OCI-LY1 (cell line): Measurements from ENCODE around the gene FIS1.
"Not testable (repeated sequence)": the region's sequence is repeated elsewhere in the genome, so short reads cannot be mapped to it uniquely, and the experiment has no call there.

Source experiments
- H2AFZ ChIP-seq: fragments of 200-600 bp; sonication (generic), shearing (Covaris generic); 2 replicates; pipeline ENCODE4 v1.6.0; 2014; ENCODE audit warnings: antibody characterized with exemption, mild to moderate bottlenecking, low read length
- H3F3A ChIP-seq: fragments of 200-600 bp; sonication (generic), shearing (Covaris generic); 2 replicates; pipeline ENCODE4 v1.6.0; 2014; ENCODE audit warnings: mild to moderate bottlenecking, antibody characterized with exemption, low read length, moderate library complexity; ENCODE audit not compliant: insufficient read depth
- H3K27ac ChIP-seq: fragments of 200-600 bp; sonication (generic); 2 replicates; pipeline ENCODE4 v1.5.1; 2014; ENCODE audit warnings: low read length, mixed run types, mild to moderate bottlenecking, low read depth; ENCODE audit not compliant: poor library complexity, severe bottlenecking
- H3K27me3 ChIP-seq: fragments of 200-600 bp; sonication (generic); 2 replicates; pipeline ENCODE4 v1.6.0; 2014; ENCODE audit warnings: antibody characterized with exemption, mild to moderate bottlenecking, low read length, moderate library complexity; ENCODE audit not compliant: insufficient read depth
- H3K36me3 ChIP-seq: fragments of 200-600 bp; sonication (generic); 2 replicates; pipeline ENCODE4 v1.6.1; 2014; ENCODE audit warnings: mild to moderate bottlenecking, antibody characterized with exemption, low read length, moderate library complexity, mixed read lengths; ENCODE audit not compliant: insufficient read depth
- H3K4me1 ChIP-seq: fragments of 200-600 bp; sonication (generic); 2 replicates; pipeline ENCODE4 v1.5.1; 2014; ENCODE audit warnings: mild to moderate bottlenecking, low read length, moderate library complexity; ENCODE audit not compliant: insufficient read depth, severe bottlenecking
- H3K4me2 ChIP-seq: fragments of 200-600 bp; sonication (generic), shearing (Covaris generic); 2 replicates; pipeline ENCODE4 v1.6.1; 2014; ENCODE audit warnings: low read length
- H3K4me3 ChIP-seq: fragments of 200-600 bp; sonication (generic); 2 replicates; pipeline ENCODE4 v1.5.1; 2014; ENCODE audit warnings: low read length, low read depth, mild to moderate bottlenecking, mixed read lengths; ENCODE audit not compliant: poor library complexity, severe bottlenecking
- H3K79me2 ChIP-seq: fragments of 200-600 bp; shearing (Covaris generic); 2 replicates; pipeline ENCODE4 v1.6.1; 2016; ENCODE audit warnings: mixed run types, low read length, mixed read lengths; ENCODE audit not compliant: insufficient read depth
- H3K9ac ChIP-seq: fragments of 200-600 bp; sonication (generic), shearing (Covaris generic); 2 replicates; pipeline ENCODE4 v1.6.1; 2014; ENCODE audit warnings: mild to moderate bottlenecking, low read length, mixed read lengths
- H3K9me2 ChIP-seq: fragments of 200-600 bp; sonication (generic), shearing (Covaris generic); 2 replicates; pipeline ENCODE4 v1.6.1; 2014; ENCODE audit warnings: low read depth, mild to moderate bottlenecking, low read length, mixed read lengths
- H3K9me3 ChIP-seq: fragments of 200-600 bp; shearing (Covaris generic); 2 replicates; pipeline ENCODE4 v1.6.1; 2014; ENCODE audit warnings: low read length, mixed read lengths
- H4K20me1 ChIP-seq: fragments of 200-600 bp; sonication (generic), shearing (Covaris generic); 2 replicates; pipeline ENCODE4 v1.6.0; 2016; ENCODE audit warnings: mild to moderate bottlenecking, low read length; ENCODE audit not compliant: insufficient read depth
- EZH2 ChIP-seq: fragments of 200-600 bp; sonication (generic), shearing (Covaris generic); IDR thresholded peaks from 2 replicates; pipeline ENCODE4 v1.8.0; 2017; ENCODE audit warnings: borderline replicate concordance, mixed run types, mild to moderate bottlenecking, antibody characterized with exemption, low read length, moderate library complexity, mixed read lengths
- TF ChIP-seq, protein P1 (sequence below): fragments of 200-600 bp; sonication (generic), shearing (Covaris generic); IDR thresholded peaks from 2 replicates; pipeline ENCODE4 v1.5.1; 2017; ENCODE audit warnings: mild to moderate bottlenecking, antibody characterized with exemption, low read length, moderate library complexity, mixed read lengths

FIS1 gene

DNA sequence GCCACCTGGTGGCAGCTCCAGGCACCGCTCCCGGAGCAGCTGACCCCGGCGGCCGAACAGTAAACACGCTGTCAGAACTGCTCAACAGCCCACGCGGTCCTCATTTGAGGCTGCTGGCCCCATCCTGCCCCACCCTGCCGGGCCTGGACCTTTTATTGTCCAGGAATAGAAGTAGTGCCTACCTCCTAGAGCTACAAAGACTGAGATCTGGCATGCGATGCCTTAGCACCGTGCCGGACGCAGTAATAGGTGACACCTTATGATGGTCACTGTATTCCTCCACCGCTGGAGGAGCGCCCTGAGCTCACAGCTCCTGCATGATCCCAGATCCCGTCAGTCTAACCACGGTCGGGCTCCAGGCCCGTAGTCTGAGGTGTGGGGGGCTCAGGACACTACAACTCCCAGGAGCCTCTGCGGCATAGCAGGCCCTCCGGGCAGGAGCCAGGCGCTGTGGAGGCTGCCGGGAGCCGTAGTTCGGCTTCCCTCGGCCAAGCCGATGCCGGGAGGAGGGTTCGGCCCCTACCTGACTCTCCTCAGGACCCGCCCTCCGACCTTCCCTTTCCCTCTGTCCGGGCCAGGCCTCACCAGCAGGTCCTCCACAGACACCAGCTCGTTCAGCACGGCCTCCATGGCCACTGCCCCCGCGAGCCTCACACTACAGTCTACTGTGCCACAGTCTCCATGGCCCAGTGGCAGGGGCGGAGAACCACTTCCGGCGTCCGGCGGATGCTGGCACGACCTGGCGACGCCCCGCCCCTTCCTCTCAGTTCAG is at the start of gene FIS1:
TSS of gene FIS1 (minus strand) at position 707 of the 772 bp plus-strand sequence. CDS start at position 630, 77 bp downstream.
- H3K9me2 ChIP-seq, result no peaks in the 10 kb centered on the region
- peak within 1 kb of the TSS; percentile 95 for H3K9ac ChIP-seq
- H3K79me2 ChIP-seq, result peaks cover 8% of the 10 kb centered on the region; the same call in 1 of the 2 replicates
- H3K27ac ChIP-seq, result peak within 1 kb of the TSS; percentile 71
- peak within 1 kb of the TSS; percentile 86 for H3K4me3 ChIP-seq
- H4K20me1 ChIP-seq, result no peaks in the 10 kb centered on the region
- peak within 1 kb of the TSS; percentile 86 for H3K4me2 ChIP-seq
- H3F3A ChIP-seq, result no peaks in the 10 kb centered on the region
- peaks cover 40% of the 10 kb centered on the region for H3K36me3 ChIP-seq
- no peaks in the 10 kb centered on the region for H3K9me3 ChIP-seq
- no peak within 1 kb of the TSS for H2AFZ ChIP-seq
- H3K27me3 ChIP-seq, result no peaks in the 10 kb centered on the region
- TF ChIP-seq EZH2, result no peak
- TF ChIP-seq, protein P1, sequence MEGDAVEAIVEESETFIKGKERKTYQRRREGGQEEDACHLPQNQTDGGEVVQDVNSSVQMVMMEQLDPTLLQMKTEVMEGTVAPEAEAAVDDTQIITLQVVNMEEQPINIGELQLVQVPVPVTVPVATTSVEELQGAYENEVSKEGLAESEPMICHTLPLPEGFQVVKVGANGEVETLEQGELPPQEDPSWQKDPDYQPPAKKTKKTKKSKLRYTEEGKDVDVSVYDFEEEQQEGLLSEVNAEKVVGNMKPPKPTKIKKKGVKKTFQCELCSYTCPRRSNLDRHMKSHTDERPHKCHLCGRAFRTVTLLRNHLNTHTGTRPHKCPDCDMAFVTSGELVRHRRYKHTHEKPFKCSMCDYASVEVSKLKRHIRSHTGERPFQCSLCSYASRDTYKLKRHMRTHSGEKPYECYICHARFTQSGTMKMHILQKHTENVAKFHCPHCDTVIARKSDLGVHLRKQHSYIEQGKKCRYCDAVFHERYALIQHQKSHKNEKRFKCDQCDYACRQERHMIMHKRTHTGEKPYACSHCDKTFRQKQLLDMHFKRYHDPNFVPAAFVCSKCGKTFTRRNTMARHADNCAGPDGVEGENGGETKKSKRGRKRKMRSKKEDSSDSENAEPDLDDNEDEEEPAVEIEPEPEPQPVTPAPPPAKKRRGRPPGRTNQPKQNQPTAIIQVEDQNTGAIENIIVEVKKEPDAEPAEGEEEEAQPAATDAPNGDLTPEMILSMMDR, result peak; percentile 99
- peaks cover 25% of the 10 kb centered on the region for H3K4me1 ChIP-seq

DNA sequence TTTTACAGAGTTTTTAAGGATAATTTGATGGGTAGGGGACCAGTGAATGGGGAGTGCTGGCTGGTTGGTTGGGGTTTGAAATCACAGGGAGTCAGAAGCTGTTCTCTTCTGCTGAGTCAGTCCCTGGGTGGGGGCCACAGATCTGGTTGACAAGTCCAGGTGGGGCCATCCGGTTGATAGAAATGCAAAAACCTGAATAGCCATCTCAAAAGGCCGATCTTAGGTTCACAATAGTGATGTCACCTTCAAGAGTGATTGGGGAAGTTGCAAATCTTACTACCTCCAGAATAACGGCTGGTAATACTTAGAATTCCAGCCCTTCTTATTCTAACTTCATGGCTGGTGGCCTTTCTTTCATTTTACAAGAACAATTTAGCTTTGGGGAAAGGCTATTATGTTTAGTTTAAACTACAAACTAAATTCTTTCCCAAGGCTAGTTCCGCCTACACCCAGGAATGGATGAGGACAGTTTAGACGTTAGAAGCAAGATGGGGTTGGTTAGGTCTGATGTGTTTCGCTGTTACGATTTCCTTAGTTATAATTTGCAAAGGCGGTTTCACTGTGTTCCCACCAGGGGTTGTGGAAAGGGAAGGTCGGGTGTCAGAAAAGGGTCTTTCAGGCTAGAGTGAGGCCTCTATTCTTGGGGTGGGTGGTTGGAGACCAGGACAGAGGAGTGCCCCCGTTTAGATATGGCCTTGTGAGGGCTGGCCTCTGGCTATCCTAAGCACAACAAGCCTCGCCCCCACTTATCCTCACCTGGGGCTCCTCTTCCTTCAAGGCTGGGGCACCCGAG is 49.4 kb upstream of the FIS1 start:
- Histone ChIP-seq H3K9ac (no peak overlapping the region), H3K36me3 (no peaks in the 10 kb centered on the region), H3K27me3 (peaks cover 4% of the 10 kb centered on the region; the same call in 1 of the 2 replicates), H3K4me1 (peaks cover 6% of the 10 kb centered on the region), H3K9me3 (no peaks in the 10 kb centered on the region), H3K79me2 (no peaks in the 10 kb centered on the region), H3F3A (no peaks in the 10 kb centered on the region), H2AFZ (no peak overlapping the region), H3K4me2 (no peak overlapping the region), H3K9me2 (no peaks in the 10 kb centered on the region), H4K20me1 (no peaks in the 10 kb centered on the region), H3K27ac (no peak overlapping the region), H3K4me3 (no peak overlapping the region)
- TF ChIP-seq EZH2, result no peak
- TF ChIP-seq, protein P1, result no peak

DNA sequence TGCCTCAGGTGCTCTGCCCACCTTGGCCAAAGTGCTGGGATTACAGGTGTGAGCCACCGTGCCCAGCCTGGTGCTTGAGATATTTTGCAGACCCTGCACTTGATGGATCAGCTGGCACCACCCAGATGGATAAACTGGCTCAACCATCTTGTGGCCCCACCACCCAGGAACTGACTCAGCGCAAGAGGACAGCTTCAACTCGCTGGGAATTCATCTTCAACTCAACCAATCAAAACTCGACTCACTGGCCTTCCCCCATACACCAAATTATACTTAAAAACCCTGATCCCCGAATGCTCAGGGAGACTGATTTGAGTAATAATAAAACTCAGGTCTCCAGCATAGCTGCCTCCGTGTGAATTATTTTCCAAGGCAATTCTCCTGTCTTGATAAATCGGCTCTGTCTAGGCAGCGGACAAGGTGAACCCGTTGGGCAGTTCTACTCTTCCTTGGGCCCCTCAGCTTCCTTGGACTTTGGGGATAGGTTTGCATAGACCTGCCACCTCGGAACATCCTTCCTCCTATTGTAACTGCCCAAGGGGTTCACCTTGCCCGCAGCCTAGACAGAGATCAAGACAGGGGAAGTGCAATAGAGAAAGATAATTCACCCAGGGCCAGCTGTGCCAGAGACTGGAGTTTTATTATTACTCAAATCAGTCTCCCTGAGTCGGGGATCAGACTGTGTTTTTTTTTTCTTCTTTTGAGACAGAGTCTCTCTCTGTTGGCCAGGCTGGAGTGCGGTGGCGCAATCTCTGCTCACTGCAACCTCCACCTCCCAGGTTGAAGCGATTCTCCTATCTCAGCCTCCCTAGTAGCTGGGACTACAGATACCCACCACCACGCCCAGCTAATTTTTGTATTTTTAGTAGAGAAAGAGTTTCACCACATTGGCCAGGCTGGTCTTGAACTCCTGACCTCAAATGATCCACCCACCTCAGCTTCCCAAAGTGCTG is 48.5 kb upstream of the FIS1 start:
- H2AFZ ChIP-seq, H3K27ac ChIP-seq, H3K9me2 ChIP-seq, H3K36me3 ChIP-seq, H4K20me1 ChIP-seq, H3K4me1 ChIP-seq, H3K9me3 ChIP-seq, H3K4me3 ChIP-seq, H3K79me2 ChIP-seq, H3K27me3 ChIP-seq, H3K9ac ChIP-seq, H3K4me2 ChIP-seq, H3F3A ChIP-seq: not testable (repeated sequence)

DNA sequence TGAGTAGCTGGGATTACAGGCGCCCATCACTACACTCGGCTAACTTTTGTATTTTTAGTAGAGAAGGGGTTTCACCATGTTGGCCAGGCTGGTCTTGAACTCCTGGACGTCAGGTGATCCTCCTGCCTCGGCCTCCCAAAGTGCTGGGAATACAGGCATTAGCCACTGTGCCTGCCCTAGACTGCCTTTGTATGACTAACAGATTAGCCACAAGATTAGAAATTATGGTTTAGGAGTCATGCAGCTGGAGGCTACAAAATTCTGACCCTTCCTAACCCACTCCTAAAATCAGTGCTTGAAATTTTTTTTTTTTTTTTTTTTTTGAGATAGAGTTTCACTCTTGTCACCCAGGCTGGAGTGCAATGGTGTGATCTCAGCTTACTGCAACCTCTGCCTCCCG is 47.7 kb upstream of the FIS1 start:
- not testable (repeated sequence) for H3K79me2 ChIP-seq, H3K9ac ChIP-seq, H3K4me3 ChIP-seq, H3K27ac ChIP-seq, H3K4me2 ChIP-seq, H3K4me1 ChIP-seq, H4K20me1 ChIP-seq, H2AFZ ChIP-seq, H3K36me3 ChIP-seq, H3K9me3 ChIP-seq, H3K9me2 ChIP-seq, H3K27me3 ChIP-seq, H3F3A ChIP-seq
